CD4-positive, alpha-beta T cell treated with Interleukin-1 beta for 1 hour (primary cell): ENCODE data around the gene NCK1.

ENCODE experiments used
- DNase-seq, 2 donors: peaks; one replicate each; pipeline ENCODE4 v3.0.0-alpha.2; 2020 to 2022

NCK1 gene

DNA sequence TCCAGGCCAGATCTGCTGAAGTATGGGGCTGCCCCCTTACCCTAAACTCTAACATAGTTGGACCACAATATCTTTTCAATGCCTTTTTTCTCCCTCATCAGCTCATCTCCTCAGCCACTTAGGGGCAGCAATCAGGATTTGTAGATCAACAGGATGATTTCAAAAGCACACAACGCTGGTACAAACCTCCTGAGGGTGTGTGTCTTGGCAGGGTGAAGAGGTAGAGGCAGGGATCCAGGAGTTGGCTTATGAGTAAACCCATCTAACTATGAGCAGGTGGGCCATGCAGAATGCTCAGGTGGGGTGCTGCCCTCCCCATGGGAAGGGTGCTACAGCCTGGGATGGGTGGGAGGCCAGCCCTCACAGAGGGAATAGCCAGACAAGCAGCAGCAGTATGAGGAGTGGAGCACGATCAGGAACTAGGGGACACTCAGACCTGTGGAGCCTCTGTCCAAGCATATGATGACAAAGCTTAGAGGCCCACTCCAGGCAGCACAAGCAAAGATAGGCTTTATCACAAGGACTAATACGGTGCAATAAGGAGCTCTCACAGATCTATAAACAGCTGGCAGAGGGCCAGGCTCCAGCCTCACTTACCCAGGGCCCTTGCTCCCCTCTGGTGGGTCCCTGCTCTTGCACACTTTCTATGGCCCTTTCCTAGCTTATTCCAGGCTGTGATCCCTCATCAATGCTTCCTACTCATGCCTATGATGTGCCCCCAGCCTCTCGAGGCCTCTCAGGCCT is 127.9 kb downstream of the NCK1 start:
- DNase-seq: no peak

DNA sequence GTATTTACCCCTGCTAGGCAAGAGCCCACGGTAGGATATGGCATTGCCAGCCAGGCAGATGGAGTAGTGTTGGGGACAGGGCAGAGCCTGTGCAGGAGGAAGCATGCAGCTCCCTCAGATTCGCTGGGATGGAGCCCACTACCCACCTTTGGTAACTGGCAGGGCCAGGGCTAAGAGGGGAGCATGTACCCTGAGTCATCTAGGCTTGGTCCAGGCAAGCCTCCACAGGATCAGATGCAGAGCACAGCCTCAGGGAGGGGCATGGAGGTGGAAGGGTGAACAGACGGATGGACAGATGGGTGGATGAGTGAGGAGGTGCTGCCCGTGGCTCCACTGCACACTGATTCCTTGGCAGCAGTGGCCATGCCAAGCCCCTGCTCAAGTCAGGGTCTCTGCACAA is 128.8 kb downstream of the NCK1 start:
- no peak for DNase-seq

DNA sequence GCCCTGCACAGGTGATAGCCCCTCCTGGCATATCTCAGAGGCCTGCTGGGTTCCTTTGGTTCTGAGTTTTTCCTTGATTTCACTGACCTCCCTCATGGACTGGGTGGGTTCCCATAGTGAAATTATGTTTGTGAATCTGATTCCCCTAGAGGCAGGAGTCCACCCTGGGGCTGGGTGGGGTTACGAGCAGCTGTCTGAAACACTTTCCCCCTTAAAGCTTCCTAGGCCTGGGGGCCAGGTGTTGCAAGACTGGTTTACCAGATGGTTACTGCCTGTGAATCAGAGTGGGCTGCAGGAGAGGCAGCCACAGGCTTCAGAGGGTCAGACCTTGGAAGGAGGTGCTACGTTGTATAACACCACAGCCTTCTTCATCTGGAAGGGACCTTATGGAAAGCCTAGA is 130.1 kb downstream of the NCK1 start:
- DNase-seq: no peak

DNA sequence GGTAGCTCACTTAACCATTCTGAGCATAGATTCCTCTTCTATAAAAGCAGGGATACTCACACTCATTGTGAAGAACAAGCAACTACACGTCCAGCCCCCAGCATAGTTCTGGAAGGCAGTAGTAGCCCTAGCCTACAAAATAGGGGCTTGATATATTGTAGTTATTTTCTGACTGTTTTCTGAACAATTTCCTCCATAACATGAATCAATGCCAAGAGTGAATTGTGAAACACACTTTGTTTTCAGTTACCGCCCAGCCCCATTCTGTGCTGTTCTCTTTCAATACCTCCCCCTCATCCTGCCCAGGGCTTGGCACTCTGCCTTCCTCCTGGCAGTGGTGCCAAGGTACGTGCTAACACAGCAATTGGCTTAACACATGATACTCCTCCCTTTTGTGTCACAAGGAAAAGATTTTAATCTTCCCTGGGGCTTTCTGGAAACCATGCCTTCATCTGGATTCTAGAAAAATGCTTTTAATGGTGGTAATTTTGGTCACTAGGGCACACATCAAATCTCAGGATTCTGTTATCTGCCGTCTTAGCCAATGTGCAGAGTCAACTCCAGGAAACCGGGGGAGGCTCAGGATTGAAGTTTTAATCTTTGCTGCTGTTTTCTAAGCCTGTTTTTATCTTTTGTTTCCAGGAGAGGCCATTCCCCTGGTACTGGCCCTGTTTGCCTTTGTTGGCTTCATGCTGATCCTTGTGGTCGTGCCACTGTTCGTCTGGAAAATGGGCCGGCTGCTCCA is 132.9 kb downstream of the NCK1 start:
- DNase-seq: no peak

DNA sequence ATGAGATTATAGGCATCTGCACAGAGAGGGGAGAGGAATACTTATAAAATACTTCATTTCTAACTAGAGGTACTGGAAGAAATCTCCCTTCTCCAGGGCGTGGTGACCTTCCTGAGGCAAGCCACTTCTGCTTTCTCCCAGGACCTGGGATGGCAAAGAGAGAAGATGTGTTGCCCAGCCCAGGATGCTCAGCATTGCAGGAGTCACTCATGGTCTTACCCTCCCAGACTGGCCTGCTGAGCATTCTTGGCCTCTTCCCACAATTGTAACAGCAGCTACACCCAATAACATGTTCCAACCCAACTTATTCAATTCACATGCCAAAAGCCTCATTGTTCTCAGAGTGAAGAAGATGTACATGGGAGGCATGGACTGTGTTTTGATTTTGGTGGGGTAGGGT is 133.6 kb downstream of the NCK1 start:
- no peak for DNase-seq
